Measurements from ENCODE around the gene SLC6A4.

The SLC6A4 gene

GRCh38 chr17:30199600-30199999 lies 35.9 kb downstream of the SLC6A4 start:
- no peaks in the 10 kb centered on the region for H3K36me3 Mint-ChIP-seq
- DNase-seq (no peak), ATAC-seq (replicated peaks) (no peak)
- no peak overlapping the region for H3K4me3 Mint-ChIP-seq
- H3K9me3 Mint-ChIP-seq: no peaks in the 10 kb centered on the region
- H3K4me1 Mint-ChIP-seq: peaks cover 0 to 4% of the 10 kb centered on the region in 2 donors
- peaks cover 7 to 29% of the 10 kb centered on the region in 2 donors for H3K27me3 Mint-ChIP-seq
- H3K27ac Mint-ChIP-seq: no peak overlapping the region

GRCh38 chr17:30197416-30197815 lies 38.1 kb downstream of the SLC6A4 start:
- Mint-ChIP-seq H3K27me3 (peaks cover 7 to 17% of the 10 kb centered on the region in 2 donors), H3K9me3 (no peaks in the 10 kb centered on the region), H3K27ac (no peak overlapping the region), H3K4me3 (no peak overlapping the region), H3K36me3 (no peaks in the 10 kb centered on the region), H3K4me1 (no peaks in the 10 kb centered on the region)
- no peak for DNase-seq
- no peak for ATAC-seq (replicated peaks)

- Mint-ChIP-seq H3K27me3 (peaks cover 7 to 16% of the 10 kb centered on the region in 2 donors), H3K4me1 (no peaks in the 10 kb centered on the region), H3K36me3 (no peaks in the 10 kb centered on the region), H3K27ac (no peak overlapping the region), H3K9me3 (no peaks in the 10 kb centered on the region), H3K4me3 (no peak overlapping the region)
- no peak for ATAC-seq (replicated peaks)
- no peak for DNase-seq
These were observed 39.0 kb downstream of the SLC6A4 start for GRCh38 chr17:30196504-30196903.

GRCh38 chr17:30191072-30191471 lies 44.4 kb downstream of the SLC6A4 start:
- no peak for ATAC-seq (replicated peaks)
- H3K4me1 Mint-ChIP-seq: peaks cover 4 to 7% of the 10 kb centered on the region in 2 donors
- no peak for DNase-seq
- no peaks in the 10 kb centered on the region for H3K9me3 Mint-ChIP-seq
- H3K27me3 Mint-ChIP-seq: no peaks in the 10 kb centered on the region
- H3K27ac Mint-ChIP-seq: no peak overlapping the region
- no peak overlapping the region for H3K4me3 Mint-ChIP-seq
- peaks cover 9 to 13% of the 10 kb centered on the region in 2 donors for H3K36me3 Mint-ChIP-seq

- H3K27ac Mint-ChIP-seq: no peak overlapping the region
- H3K9me3 Mint-ChIP-seq: no peaks in the 10 kb centered on the region
- DNase-seq: no peak
- H3K27me3 Mint-ChIP-seq: no peaks in the 10 kb centered on the region
- no peak for ATAC-seq (replicated peaks)
- no peak overlapping the region for H3K4me3 Mint-ChIP-seq
- H3K36me3 Mint-ChIP-seq: peaks cover 22 to 27% of the 10 kb centered on the region in 2 donors
- peaks cover 4 to 7% of the 10 kb centered on the region in 2 donors for H3K4me1 Mint-ChIP-seq
These were observed 47.1 kb downstream of the SLC6A4 start for GRCh38 chr17:30188211-30188939.

- H3K4me3 Mint-ChIP-seq: no peak overlapping the region
- H3K36me3 Mint-ChIP-seq: peaks cover 26 to 32% of the 10 kb centered on the region in 2 donors
- no peaks in the 10 kb centered on the region for H3K27me3 Mint-ChIP-seq
- peaks cover 4 to 7% of the 10 kb centered on the region in 2 donors for H3K4me1 Mint-ChIP-seq
- DNase-seq: no peak
- no peak for ATAC-seq (replicated peaks)
- H3K9me3 Mint-ChIP-seq: no peaks in the 10 kb centered on the region
- H3K27ac Mint-ChIP-seq: no peak overlapping the region
These were observed 47.9 kb downstream of the SLC6A4 start for GRCh38 chr17:30187573-30187972.

GRCh38 chr17:30186761-30187160 lies 48.7 kb downstream of the SLC6A4 start:
- ATAC-seq (replicated peaks) (no peak), DNase-seq (no peak)
- H3K27ac Mint-ChIP-seq: no peak overlapping the region
- H3K4me1 Mint-ChIP-seq: peaks cover 4 to 7% of the 10 kb centered on the region in 2 donors
- H3K4me3 Mint-ChIP-seq: no peak overlapping the region
- no peaks in the 10 kb centered on the region for H3K27me3 Mint-ChIP-seq
- H3K9me3 Mint-ChIP-seq: no peaks in the 10 kb centered on the region
- H3K36me3 Mint-ChIP-seq: peaks cover 26 to 32% of the 10 kb centered on the region in 2 donors

- H3K27me3 Mint-ChIP-seq: no peaks in the 10 kb centered on the region
- DNase-seq (no peak), ATAC-seq (replicated peaks) (no peak)
- no peak overlapping the region for H3K4me3 Mint-ChIP-seq
- peaks cover 29 to 52% of the 10 kb centered on the region in 2 donors for H3K36me3 Mint-ChIP-seq
- no peak overlapping the region for H3K27ac Mint-ChIP-seq
- peaks cover 4% of the 10 kb centered on the region in 2 donors for H3K4me1 Mint-ChIP-seq
- no peaks in the 10 kb centered on the region for H3K9me3 Mint-ChIP-seq
These were observed 58.6 kb downstream of the SLC6A4 start for GRCh38 chr17:30176855-30177254.

- DNase-seq (no peak), ATAC-seq (replicated peaks) (no peak)
- H3K36me3 Mint-ChIP-seq: peaks cover 26 to 51% of the 10 kb centered on the region in 2 donors
- H3K4me1 Mint-ChIP-seq: peaks cover 4 to 8% of the 10 kb centered on the region in 2 donors
- H3K4me3 Mint-ChIP-seq: no peak overlapping the region
- no peaks in the 10 kb centered on the region for H3K27me3 Mint-ChIP-seq
- no peak overlapping the region for H3K27ac Mint-ChIP-seq
- H3K9me3 Mint-ChIP-seq: no peaks in the 10 kb centered on the region
These were observed 60.9 kb downstream of the SLC6A4 start for GRCh38 chr17:30174556-30174955.

- Mint-ChIP-seq H3K4me3 (no peak overlapping the region), H3K9me3 (no peaks in the 10 kb centered on the region), H3K4me1 (peaks cover 4 to 8% of the 10 kb centered on the region in 2 donors), H3K36me3 (peaks cover 25 to 50% of the 10 kb centered on the region in 2 donors), H3K27me3 (no peaks in the 10 kb centered on the region), H3K27ac (no peak overlapping the region)
- ATAC-seq (replicated peaks) (peak; percentile 69 to 78), DNase-seq (no peak)
These were observed 61.8 kb downstream of the SLC6A4 start for GRCh38 chr17:30173649-30174048.

- Mint-ChIP-seq H3K9me3 (no peaks in the 10 kb centered on the region), H3K27ac (no peak overlapping the region), H3K4me3 (no peak overlapping the region), H3K4me1 (peaks cover 4 to 8% of the 10 kb centered on the region in 2 donors), H3K27me3 (no peaks in the 10 kb centered on the region), H3K36me3 (peaks cover 23 to 50% of the 10 kb centered on the region in 2 donors)
- no peak for ATAC-seq (replicated peaks)
- DNase-seq: no peak
These were observed 62.9 kb downstream of the SLC6A4 start for GRCh38 chr17:30172560-30172959.

GRCh38 chr17:30170415-30170987 lies 65.0 kb downstream of the SLC6A4 start:
- Mint-ChIP-seq H3K27me3 (no peaks in the 10 kb centered on the region), H3K4me1 (peaks cover 10 to 12% of the 10 kb centered on the region in 2 donors), H3K36me3 (peaks cover 21 to 41% of the 10 kb centered on the region in 2 donors), H3K9me3 (peaks cover 2 to 3% of the 10 kb centered on the region in 2 donors), H3K27ac (no peak overlapping the region), H3K4me3 (no peak overlapping the region)
- ATAC-seq (replicated peaks) (no peak), DNase-seq (no peak)

- Mint-ChIP-seq H3K4me1 (peaks cover 16% of the 10 kb centered on the region in 2 donors), H3K4me3 (no peak overlapping the region), H3K27me3 (no peaks in the 10 kb centered on the region), H3K9me3 (peaks cover 2 to 3% of the 10 kb centered on the region in 2 donors), H3K36me3 (peaks cover 19 to 35% of the 10 kb centered on the region in 2 donors), H3K27ac (no peak overlapping the region)
- peak; percentile 56 to 73 for ATAC-seq (replicated peaks)
- no peak for DNase-seq
These were observed 69.5 kb downstream of the SLC6A4 start for GRCh38 chr17:30165960-30166359.

GRCh38 chr17:30165147-30165546 lies 70.3 kb downstream of the SLC6A4 start:
- H3K27ac Mint-ChIP-seq: no peak overlapping the region
- H3K36me3 Mint-ChIP-seq: peaks cover 21 to 39% of the 10 kb centered on the region in 2 donors
- DNase-seq: no peak
- no peak overlapping the region for H3K4me3 Mint-ChIP-seq
- ATAC-seq (replicated peaks): no peak
- H3K4me1 Mint-ChIP-seq: peaks cover 15 to 22% of the 10 kb centered on the region in 2 donors
- H3K9me3 Mint-ChIP-seq: peaks cover 6 to 8% of the 10 kb centered on the region in 2 donors
- no peaks in the 10 kb centered on the region for H3K27me3 Mint-ChIP-seq

- ATAC-seq (replicated peaks) (no peak), DNase-seq (no peak)
- H3K27me3 Mint-ChIP-seq: no peaks in the 10 kb centered on the region
- H3K4me3 Mint-ChIP-seq: no peak overlapping the region
- H3K9me3 Mint-ChIP-seq: peaks cover 10 to 11% of the 10 kb centered on the region in 2 donors
- H3K27ac Mint-ChIP-seq: no peak overlapping the region
- peaks cover 28 to 45% of the 10 kb centered on the region in 2 donors for H3K36me3 Mint-ChIP-seq
- H3K4me1 Mint-ChIP-seq: peaks cover 19 to 28% of the 10 kb centered on the region in 2 donors
These were observed 71.0 kb downstream of the SLC6A4 start for GRCh38 chr17:30164531-30164930.
